Dermis lymphatic vessel endothelial cell (primary cell): ENCODE data around the gene CAMK2N2. TPM values are rescaled to one million over a fixed set of nuclear protein-coding genes. Genes with fewer than 3 reads are reported as not detected.

Experiments
- total RNA-seq: library from RNA; depleted of rRNA; stranded (reverse); fragments of >200 nt; gene quantifications from 2 replicates; pipeline ENCODE4 v1.2.1, GENCODE V29; 2014

CAMK2N2 gene
- total RNA-seq, result not detected in 2 replicates

DNA sequence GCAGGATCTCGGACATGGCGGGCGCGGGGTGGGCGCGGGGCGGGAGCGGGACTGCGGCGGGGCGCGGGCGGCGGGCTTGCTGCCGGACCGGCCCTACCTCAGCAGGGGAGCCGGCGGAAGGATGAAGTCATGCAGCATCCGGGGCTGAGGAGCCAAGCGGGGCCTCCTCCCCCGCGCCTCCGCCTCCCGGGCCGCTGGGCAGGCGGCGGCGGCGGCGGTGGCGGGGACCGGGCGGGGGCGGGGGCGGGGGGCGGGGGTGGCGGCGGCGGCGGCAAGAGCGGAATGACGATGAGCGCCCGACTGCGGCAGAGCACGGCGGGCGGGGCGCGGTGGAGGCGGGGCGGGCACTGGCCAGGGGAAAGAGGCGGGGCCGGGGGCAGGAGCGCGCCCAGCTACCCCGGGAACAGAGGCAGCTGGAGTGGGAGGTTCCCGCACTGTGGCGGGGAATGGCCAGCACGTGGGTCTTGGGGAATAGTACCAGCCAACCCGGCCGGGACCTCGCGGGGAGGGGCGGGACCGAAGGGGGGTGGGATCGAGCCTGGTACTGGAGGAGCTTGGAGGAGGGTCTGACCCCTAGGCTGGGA, at the start of gene CAMK2N2:
TSS of gene CAMK2N2 (minus strand) at position 284 of the 584 bp plus-strand sequence. CDS start at position 16, 268 bp downstream.

DNA sequence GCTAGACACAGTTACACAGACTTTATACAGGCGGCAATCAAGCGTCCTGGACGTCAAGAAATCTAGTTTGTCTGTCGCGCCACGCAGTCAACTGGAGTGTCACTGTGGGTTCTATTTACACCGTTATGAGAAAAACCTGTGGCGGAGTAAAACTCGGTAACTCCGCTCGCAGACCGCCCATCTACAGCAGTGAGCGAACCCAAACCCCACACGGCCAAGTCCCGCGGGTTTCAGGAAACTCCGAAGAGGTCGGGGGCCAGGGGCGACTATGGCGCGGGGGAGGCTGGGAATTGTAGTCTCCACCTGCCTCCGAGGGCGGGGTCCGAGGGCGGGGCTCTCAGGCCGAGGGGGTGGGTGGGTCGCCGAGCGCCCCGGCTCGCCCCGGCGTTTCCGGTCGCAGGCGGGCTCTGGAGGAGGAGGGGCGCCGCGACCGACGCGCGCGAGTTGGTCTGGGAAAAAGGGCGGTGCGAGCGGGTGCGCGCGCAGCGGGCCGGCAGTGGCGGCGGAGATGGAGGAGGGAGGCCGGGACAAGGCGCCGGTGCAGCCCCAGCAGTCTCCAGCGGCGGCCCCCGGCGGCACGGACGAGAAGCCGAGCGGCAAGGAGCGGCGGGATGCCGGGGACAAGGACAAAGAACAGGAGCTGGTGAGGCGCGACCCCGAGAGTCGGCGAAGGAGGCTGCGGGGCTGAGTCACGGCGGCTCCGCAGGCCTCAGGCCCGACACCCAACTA, 37.6 kb upstream of the CAMK2N2 start, which contains the start of gene PSMD2:
TSS of gene PSMD2 (plus strand) at position 483 of the 729 bp plus-strand sequence. CDS start at position 509, 26 bp downstream.

DNA sequence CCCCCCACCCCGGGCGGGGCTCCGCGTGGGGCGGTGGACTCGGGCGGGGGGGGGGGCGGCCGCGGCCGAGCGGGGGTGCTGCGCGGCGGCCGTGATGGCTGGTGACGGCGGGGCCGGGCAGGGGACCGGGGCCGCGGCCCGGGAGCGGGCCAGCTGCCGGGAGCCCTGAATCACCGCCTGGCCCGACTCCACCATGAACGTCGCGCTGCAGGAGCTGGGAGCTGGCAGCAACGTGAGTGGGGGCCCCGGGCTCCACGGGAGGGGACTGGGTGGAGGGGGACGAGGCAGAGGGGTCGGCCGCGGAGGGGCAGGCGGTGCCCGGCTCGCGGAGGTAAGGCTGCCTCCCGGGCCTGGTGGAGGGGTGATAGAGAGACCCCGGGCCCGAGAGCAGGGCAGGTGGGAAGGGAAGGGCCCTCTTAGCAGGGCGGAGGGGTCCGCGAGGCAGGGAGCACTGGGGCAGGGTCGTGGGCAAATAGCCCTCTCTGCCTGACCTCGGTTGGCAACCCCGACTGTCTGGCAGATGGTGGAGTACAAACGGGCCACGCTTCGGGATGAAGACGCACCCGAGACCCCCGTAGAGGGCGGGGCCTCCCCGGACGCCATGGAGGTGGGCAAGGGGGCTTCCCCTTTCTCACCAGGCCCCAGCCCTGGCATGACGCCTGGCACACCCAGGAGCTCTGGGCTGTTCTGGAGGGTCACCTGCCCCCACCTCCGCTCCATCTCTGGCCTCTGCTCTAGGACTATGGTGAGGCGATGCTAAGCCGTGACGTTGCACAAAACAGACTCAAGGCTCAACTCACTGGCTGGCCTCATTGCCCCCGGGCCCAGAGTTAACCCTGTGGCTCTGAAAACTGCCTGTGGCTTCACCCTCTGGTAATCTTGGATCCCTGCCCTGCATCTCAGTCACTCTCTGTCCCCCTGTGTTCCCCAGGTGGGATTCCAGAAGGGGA, 14.9 kb upstream of the CAMK2N2 start, which contains the start of gene ECE2:
TSS of gene ECE2 (plus strand) at position 62 of the 950 bp plus-strand sequence. CDS start at position 194, 132 bp downstream.

GRCh38 chr3:184249412-184250166, 11.8 kb downstream of the CAMK2N2 start, which contains the start of gene EEF1AKMT4:
TSS of gene EEF1AKMT4 (plus strand) at chr3:184249672. CDS start at chr3:184249695, 23 bp downstream.

GRCh38 chr3:184248454-184249411, 12.6 kb downstream of the CAMK2N2 start, which contains the start of gene ALG3:
TSS of gene ALG3 (minus strand) at chr3:184248962. CDS start at chr3:184248940, 22 bp downstream.

GRCh38 chr3:184229394-184230080, 31.8 kb downstream of the CAMK2N2 start, which contains the start of gene VWA5B2:
TSS of gene VWA5B2 (plus strand) at chr3:184229585. CDS start at chr3:184230529, 944 bp downstream.

Other genes with a start within 250 kb of the CAMK2N2 start
- gene ABCC5, start 243.7 kb downstream of the CAMK2N2 start, total RNA-seq, result 10.6 and 19.1 TPM in 2 replicates
- not detected in 2 replicates for gene HTR3D, start 229.8 kb downstream of the CAMK2N2 start, total RNA-seq
- gene HTR3C, start 208.5 kb downstream of the CAMK2N2 start, total RNA-seq, result under 0.01 and 0.09 TPM in 2 replicates
- gene HTR3E, start 164.5 kb downstream of the CAMK2N2 start, total RNA-seq, result not detected in 2 replicates
- 34.0 and 43.5 TPM in 2 replicates for gene EIF2B5, start 126.2 kb downstream of the CAMK2N2 start, total RNA-seq
- gene DVL3, start 106.2 kb downstream of the CAMK2N2 start, total RNA-seq, result 17.8 and 21.4 TPM in 2 replicates
- 468 and 497 TPM in 2 replicates for gene AP2M1, start 86.7 kb downstream of the CAMK2N2 start, total RNA-seq
- 49.1 and 53.1 TPM in 2 replicates for gene ABCF3, start 75.4 kb downstream of the CAMK2N2 start, total RNA-seq
- gene VWA5B2, start 32.0 kb downstream of the CAMK2N2 start, total RNA-seq, result not detected in 2 replicates
- gene ALG3, start 12.6 kb downstream of the CAMK2N2 start, total RNA-seq, result 17.8 and 21.1 TPM in 2 replicates
- gene EEF1AKMT4, start 11.9 kb downstream of the CAMK2N2 start, total RNA-seq, result 2.6 and 4.0 TPM in 2 replicates
- gene ECE2, start 14.5 kb upstream of the CAMK2N2 start, total RNA-seq, result not detected in 2 replicates
- gene PSMD2, start 37.7 kb upstream of the CAMK2N2 start, total RNA-seq, result 331 and 355 TPM in 2 replicates
- gene EIF4G1, start 53.1 kb upstream of the CAMK2N2 start, total RNA-seq, result 207 TPM in 2 replicates
- 27.2 and 28.5 TPM in 2 replicates for gene FAM131A, start 76.0 kb upstream of the CAMK2N2 start, total RNA-seq
- 1.8 and 2.6 TPM in 2 replicates for gene CLCN2, start 100.1 kb upstream of the CAMK2N2 start, total RNA-seq
- gene POLR2H, start 100.2 kb upstream of the CAMK2N2 start, total RNA-seq, result 81.6 and 88.5 TPM in 2 replicates
- gene THPO, start 116.7 kb upstream of the CAMK2N2 start, total RNA-seq, result under 0.01 and 0.09 TPM in 2 replicates
- gene CHRD, start 118.5 kb upstream of the CAMK2N2 start, total RNA-seq, result 0.43 and 0.69 TPM in 2 replicates